Astrocyte (in vitro differentiated cells and primary cell): ENCODE results near the gene SUN2. TPM values are rescaled to one million over a fixed set of nuclear protein-coding genes. Genes with fewer than 3 reads are reported as not detected.
A peak's percentile ranks its signal among the peaks of the same experiment; 100 is the strongest.

ENCODE experiments used
- DNase-seq: peaks from one replicate; pipeline ENCODE4 v3.0.0-alpha.2; 2010; ENCODE audit warnings: low read depth
- FAIRE-seq: peaks from 2 replicates; lab custom pipeline; 2011; peaks lifted over from hg19 to GRCh38; lab: Jason Lieb, UNC
- H2AFZ ChIP-seq: 2 replicates; pipeline ENCODE4 v1.6.0; 2012; ENCODE audit warnings: low read depth, low read length, inconsistent platforms
- H3K27ac ChIP-seq: 2 replicates; pipeline ENCODE4 v1.5.1; 2011; ENCODE audit warnings: low read depth, low read length, inconsistent platforms
- H3K27me3 ChIP-seq: 2 replicates; pipeline ENCODE4 v1.6.0; 2011; ENCODE audit warnings: low read length, inconsistent platforms; ENCODE audit not compliant: insufficient read depth
- H3K36me3 ChIP-seq: 2 replicates; pipeline ENCODE4 v1.5.1; 2011; ENCODE audit warnings: low read length, inconsistent platforms; ENCODE audit not compliant: insufficient read depth
- H3K4me1 ChIP-seq: 2 replicates; pipeline ENCODE4 v1.5.1; 2011; ENCODE audit warnings: low read length, inconsistent platforms; ENCODE audit not compliant: insufficient read depth
- H3K4me2 ChIP-seq: 2 replicates; pipeline ENCODE4 v1.6.0; 2012; ENCODE audit warnings: low read length, inconsistent platforms
- H3K4me3 ChIP-seq: 2 replicates; pipeline ENCODE4 v1.5.1; 2011; ENCODE audit warnings: low read depth, mild to moderate bottlenecking, low read length, inconsistent platforms; ENCODE audit not compliant: insufficient read depth
- H3K79me2 ChIP-seq: 2 replicates; pipeline ENCODE4 v1.6.0; 2012; ENCODE audit warnings: mild to moderate bottlenecking, low read length, inconsistent platforms; ENCODE audit not compliant: insufficient read depth
- H3K9ac ChIP-seq: 2 replicates; pipeline ENCODE4 v1.6.0; 2012; ENCODE audit warnings: mild to moderate bottlenecking, low read length, inconsistent platforms
- H3K9me3 ChIP-seq: 2 replicates; pipeline ENCODE4 v1.5.1; 2012; ENCODE audit warnings: low read depth, mild to moderate bottlenecking, low read length, inconsistent platforms; ENCODE audit not compliant: insufficient read depth
- H4K20me1 ChIP-seq: 2 replicates; pipeline ENCODE4 v1.6.0; 2012; ENCODE audit warnings: low read length, inconsistent platforms; ENCODE audit not compliant: insufficient read depth
- H3K27ac Mint-ChIP-seq: one replicate; pipeline ENCODE4 v1.8.0; 2021; ENCODE audit warnings: mild to moderate bottlenecking, mixed read lengths; ENCODE audit not compliant: unreplicated experiment
- H3K27me3 Mint-ChIP-seq: one replicate; pipeline ENCODE4 v1.8.0; 2021; ENCODE audit warnings: low read depth, mixed read lengths; ENCODE audit not compliant: unreplicated experiment
- H3K36me3 Mint-ChIP-seq: one replicate; pipeline ENCODE4 v1.8.0; 2021; ENCODE audit warnings: low read depth, mixed read lengths; ENCODE audit not compliant: unreplicated experiment
- H3K4me1 Mint-ChIP-seq: one replicate; pipeline ENCODE4 v1.8.0; 2021; ENCODE audit warnings: low read depth, mixed read lengths; ENCODE audit not compliant: unreplicated experiment
- H3K4me3 Mint-ChIP-seq: one replicate; pipeline ENCODE4 v1.8.0; 2021; ENCODE audit warnings: mild to moderate bottlenecking, moderate library complexity, mixed read lengths; ENCODE audit not compliant: unreplicated experiment
- H3K9me3 Mint-ChIP-seq: one replicate; pipeline ENCODE4 v1.8.0; 2021; ENCODE audit warnings: mild to moderate bottlenecking, mixed read lengths; ENCODE audit not compliant: unreplicated experiment
- CTCF ChIP-seq: IDR thresholded peaks from 2 replicates; pipeline ENCODE4 v1.5.1; 2011; ENCODE audit warnings: low read depth, mild to moderate bottlenecking, inconsistent platforms, low read length, moderate library complexity; ENCODE audit not compliant: insufficient read depth
- EZH2 ChIP-seq: IDR thresholded peaks from 2 replicates; pipeline ENCODE4 v1.6.1; 2012; ENCODE audit warnings: mild to moderate bottlenecking, low read length, inconsistent platforms; ENCODE audit not compliant: insufficient read depth
- total RNA-seq: library from RNA; stranded (reverse); gene quantifications from 2 replicates; pipeline ENCODE4 v1.2.1, GENCODE V29; 2021

SUN2 gene
- total RNA-seq, 1 donor from 2014 or later, result 46.5 TPM

GRCh38 chr22:38694940-38695339 is 60.9 kb downstream of the SUN2 start:
- TF ChIP-seq CTCF (no peak), EZH2 (no peak)
- Mint-ChIP-seq H3K27ac (peak overlapping the region; percentile 42), H3K36me3 (peaks cover 12% of the 10 kb centered on the region), H3K4me3 (peak overlapping the region; percentile 64), H3K4me1 (peaks cover 34% of the 10 kb centered on the region), H3K9me3 (no peaks in the 10 kb centered on the region), H3K27me3 (no peaks in the 10 kb centered on the region)
- peak overlapping the region; percentile 9 for H3K4me2 ChIP-seq
- no peaks in the 10 kb centered on the region for H3K9me3 ChIP-seq
- no peak overlapping the region for H3K4me3 ChIP-seq
- FAIRE-seq (no peak), DNase-seq (no peak)
- no peak overlapping the region for H3K9ac ChIP-seq
- no peak overlapping the region for H2AFZ ChIP-seq
- peaks cover 89% of the 10 kb centered on the region for H3K79me2 ChIP-seq
- H3K36me3 ChIP-seq, result peaks cover 4% of the 10 kb centered on the region
- H3K27ac ChIP-seq, result no peak overlapping the region
- peaks cover 65% of the 10 kb centered on the region for H4K20me1 ChIP-seq
- peaks cover 37% of the 10 kb centered on the region for H3K4me1 ChIP-seq
- no peaks in the 10 kb centered on the region for H3K27me3 ChIP-seq

GRCh38 chr22:38694049-38694448 is 61.7 kb downstream of the SUN2 start:
- H2AFZ ChIP-seq, result no peak overlapping the region
- H3K4me1 Mint-ChIP-seq, result peaks cover 29% of the 10 kb centered on the region
- H4K20me1 ChIP-seq, result peaks cover 68% of the 10 kb centered on the region
- FAIRE-seq (no peak), DNase-seq (no peak)
- H3K27me3 ChIP-seq, result no peaks in the 10 kb centered on the region
- no peaks in the 10 kb centered on the region for H3K27me3 Mint-ChIP-seq
- peaks cover 10% of the 10 kb centered on the region for H3K36me3 ChIP-seq
- H3K27ac ChIP-seq, result no peak overlapping the region
- TF ChIP-seq EZH2, result no peak
- TF ChIP-seq CTCF, result no peak
- H3K9me3 Mint-ChIP-seq, result no peaks in the 10 kb centered on the region
- peaks cover 10% of the 10 kb centered on the region for H3K36me3 Mint-ChIP-seq
- H3K79me2 ChIP-seq, result peaks cover 88% of the 10 kb centered on the region
- no peaks in the 10 kb centered on the region for H3K9me3 ChIP-seq
- H3K9ac ChIP-seq, result no peak overlapping the region
- H3K4me3 ChIP-seq, result no peak overlapping the region
- no peak overlapping the region for H3K4me2 ChIP-seq
- no peak overlapping the region for H3K4me3 Mint-ChIP-seq
- H3K27ac Mint-ChIP-seq, result no peak overlapping the region
- peaks cover 31% of the 10 kb centered on the region for H3K4me1 ChIP-seq

GRCh38 chr22:38689651-38690050 is 66.1 kb downstream of the SUN2 start:
- H3K4me1 ChIP-seq, result no peaks in the 10 kb centered on the region
- H3K9me3 ChIP-seq, result no peaks in the 10 kb centered on the region
- no peaks in the 10 kb centered on the region for H3K27me3 ChIP-seq
- Mint-ChIP-seq H3K9me3 (no peaks in the 10 kb centered on the region), H3K27me3 (no peaks in the 10 kb centered on the region), H3K4me3 (no peak overlapping the region), H3K27ac (no peak overlapping the region), H3K36me3 (peaks cover 8% of the 10 kb centered on the region), H3K4me1 (no peaks in the 10 kb centered on the region)
- H3K9ac ChIP-seq, result no peak overlapping the region
- DNase-seq, result no peak
- H2AFZ ChIP-seq, result no peak overlapping the region
- H3K4me3 ChIP-seq, result no peak overlapping the region
- H3K4me2 ChIP-seq, result no peak overlapping the region
- peaks cover 34% of the 10 kb centered on the region for H3K36me3 ChIP-seq
- no peak for TF ChIP-seq EZH2
- TF ChIP-seq CTCF, result no peak
- H3K27ac ChIP-seq, result no peak overlapping the region
- H3K79me2 ChIP-seq, result peaks cover 60% of the 10 kb centered on the region
- H4K20me1 ChIP-seq, result peaks cover 62% of the 10 kb centered on the region
- no peak for FAIRE-seq
